Esophagus muscularis mucosa (tissue), 4 donors: Measurements from ENCODE around the gene PMIS2.

Source experiments
- CTCF ChIP-seq, 3 experiments: fragments of 200-600 bp in 2 of 3; fragments of 450-650 bp in 1 of 3; sonication (generic) in 2 of 3; IDR thresholded peaks; one replicate each; pipeline ENCODE4 v1.5.1; 2017 to 2019; ENCODE audit warnings: antibody characterized with exemption in 3 of 3, mild to moderate bottlenecking in 2 of 3, moderate library complexity in 1 of 3
- EP300 ChIP-seq: sonication (generic); formaldehyde crosslinking; IDR thresholded peaks from one replicate; pipeline ENCODE4 v1.6.1; 2017; ENCODE audit warnings: antibody characterized with exemption
- POLR2A ChIP-seq: fragments of 450-650 bp; IDR thresholded peaks from one replicate; pipeline ENCODE4 v1.6.1; 2017; ENCODE audit warnings: antibody characterized with exemption, moderate library complexity, mild to moderate bottlenecking, low read depth
- POLR2AphosphoS5 ChIP-seq, 2 donors: sonication (generic); formaldehyde crosslinking; IDR thresholded peaks; one replicate each; pipeline ENCODE4 v1.6.1; 2017; ENCODE audit warnings: antibody characterized with exemption in 2 of 2

DNA sequence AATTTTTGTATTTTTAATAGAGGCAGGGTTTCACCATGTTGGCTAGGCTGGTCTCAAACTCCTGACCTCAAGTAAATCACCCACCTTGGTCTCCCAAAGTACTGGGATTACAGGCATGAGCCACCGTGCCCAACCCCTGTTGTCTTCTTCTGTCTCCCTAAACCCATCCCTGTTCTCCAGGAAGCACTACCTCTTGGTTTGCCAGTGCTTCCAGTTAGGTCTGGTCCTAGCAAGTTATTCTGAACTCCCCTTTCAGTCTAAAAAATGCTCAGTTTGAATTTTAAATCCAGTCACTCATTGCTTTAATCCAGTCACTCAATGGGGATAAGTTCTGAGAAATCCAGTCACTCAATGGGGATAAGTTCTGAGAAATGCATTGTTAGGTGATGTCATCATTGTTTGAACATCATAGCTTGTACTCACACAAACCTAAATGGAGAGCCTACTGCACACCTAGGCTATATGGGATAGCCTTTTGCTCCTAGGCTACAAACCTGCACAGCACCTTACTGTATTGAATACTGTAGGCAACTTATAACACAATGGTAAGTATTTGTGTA is 14.5 kb upstream of the PMIS2 start:
- TF ChIP-seq CTCF (IDR thresholded peaks at IDR 0.05) (no peak), EP300 (no peak), POLR2A (no peak), POLR2AphosphoS5 (IDR thresholded peaks at IDR 0.05) (no peak)
